DMS53 treated with DMSO at 0.1 percent for 48 hours (cell line): ENCODE data around the gene IPP.
A peak's percentile ranks its signal among the peaks of the same experiment; 100 is the strongest.
"Not testable (repeated sequence)": the region's sequence is repeated elsewhere in the genome, so short reads cannot be mapped to it uniquely, and the experiment has no call there.

ENCODE experiments used
- DNase-seq: peaks from one replicate; lab custom pipeline; 2025; ENCODE audit not compliant: unreplicated experiment; lab: John Stamatoyannopoulos, UW

Gene IPP

DNA sequence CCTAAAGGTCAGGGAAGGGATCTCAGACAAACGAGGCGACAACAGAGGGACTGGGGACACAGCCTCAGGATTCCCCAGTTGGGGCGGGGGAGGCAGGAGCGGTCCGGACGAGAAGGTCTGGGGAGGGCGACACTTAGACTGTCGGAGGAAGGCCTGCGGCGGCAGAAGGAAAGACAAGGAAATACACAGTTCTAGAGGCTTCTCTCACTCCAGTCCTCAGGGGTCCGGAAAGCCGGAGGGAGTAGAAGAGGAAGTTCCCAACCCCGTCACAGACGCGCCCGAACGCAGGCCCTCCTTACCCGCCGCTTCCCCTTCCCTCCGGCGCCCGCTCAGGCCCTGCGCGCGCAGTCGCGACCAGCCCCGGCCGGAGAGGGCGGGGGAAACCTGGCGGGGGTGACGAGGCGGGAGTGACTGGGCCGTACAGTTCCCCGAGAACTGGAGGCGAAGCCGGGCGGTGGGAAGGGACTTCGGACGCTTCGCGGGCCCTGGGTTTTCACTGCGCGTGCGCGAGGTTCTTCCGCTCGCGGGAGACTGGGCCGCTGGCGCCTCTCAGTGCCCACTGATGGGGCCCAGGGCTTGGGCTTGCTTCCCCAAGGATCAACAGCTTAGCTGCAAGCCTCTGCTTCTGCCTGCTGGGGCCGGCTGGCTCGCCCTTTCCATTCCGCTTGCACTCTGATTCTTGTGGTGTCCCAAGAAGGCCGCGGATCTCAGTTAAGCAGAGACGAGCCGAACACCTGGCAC lies at the start of gene IPP:
Gene IPP, minus strand, starts transcription at position 356 of the 741 bp plus-strand sequence. CDS start 4,242 bp downstream, outside the sequence.
- peak; percentile 98 for DNase-seq

DNA sequence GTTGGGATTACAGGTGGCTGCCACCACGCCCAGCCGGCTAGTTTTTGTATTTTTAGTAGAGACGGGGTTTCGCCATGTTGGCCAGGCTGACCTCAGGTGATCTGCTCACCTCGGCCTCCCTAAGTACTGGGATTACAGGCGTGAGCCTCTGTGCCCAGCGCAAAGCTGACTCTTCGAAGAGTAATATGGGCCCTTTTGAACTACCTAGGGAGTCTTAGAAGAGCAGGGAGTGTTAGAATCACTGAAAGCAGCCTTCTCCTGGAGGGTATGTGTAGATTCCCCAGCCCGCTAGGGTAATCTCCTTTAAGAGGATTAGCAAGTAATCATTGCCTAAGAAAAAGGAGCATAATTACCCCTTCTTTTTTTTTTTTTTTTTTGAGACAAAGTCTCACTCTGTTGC lies 46.5 kb upstream of the IPP start:
- DNase-seq = no peak

DNA sequence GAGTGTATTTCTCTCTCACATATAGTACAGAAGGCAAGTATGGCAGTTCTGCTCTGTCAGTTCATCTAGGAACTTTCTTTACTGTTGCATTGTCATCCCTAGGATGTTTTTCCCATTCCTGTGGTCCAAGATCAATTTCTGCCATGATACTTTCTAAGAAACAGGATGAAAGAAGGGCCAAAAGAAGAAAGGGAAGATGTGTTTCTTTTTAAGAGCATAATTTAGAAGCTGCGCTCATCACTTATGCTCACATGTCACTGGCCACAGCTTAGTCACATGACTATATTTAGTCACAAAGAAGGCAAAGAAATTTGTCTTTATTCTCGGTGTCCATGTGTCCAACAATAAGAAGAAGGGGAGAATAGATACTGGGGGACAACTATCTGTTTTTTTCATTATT lies 45.9 kb upstream of the IPP start:
- DNase-seq = no peak

DNA sequence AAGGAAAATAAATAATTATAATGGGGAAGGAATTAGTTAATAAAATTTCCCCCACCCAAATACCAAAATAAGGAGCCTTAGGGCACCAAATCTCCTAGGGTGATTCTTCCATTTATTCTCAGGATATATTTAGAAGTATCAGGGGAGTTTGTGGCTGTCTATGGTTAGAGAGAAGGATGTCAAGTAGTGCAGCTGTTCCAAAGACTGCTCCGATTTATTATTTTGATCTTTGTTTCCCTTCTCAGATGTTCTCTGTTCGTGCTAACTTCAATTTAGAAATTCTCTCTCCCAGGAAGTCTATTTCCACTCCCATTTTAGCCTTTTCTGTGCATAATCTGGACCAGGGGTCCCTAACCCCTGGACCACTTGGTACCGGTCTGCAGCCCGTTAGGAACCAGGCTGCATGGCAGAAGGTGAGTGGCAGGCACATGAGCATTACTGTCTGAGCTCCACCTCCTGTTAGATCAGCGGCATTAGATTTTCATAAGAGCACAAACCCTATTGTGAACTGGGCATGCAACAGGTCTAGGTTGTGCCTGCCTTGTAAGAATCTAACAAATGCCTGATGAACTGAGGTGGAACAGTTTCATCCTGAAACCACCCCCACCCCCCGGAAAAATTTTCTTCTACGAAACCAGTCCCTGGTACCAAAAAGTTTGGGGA lies 43.6 kb upstream of the IPP start:
- DNase-seq = no peak

DNA sequence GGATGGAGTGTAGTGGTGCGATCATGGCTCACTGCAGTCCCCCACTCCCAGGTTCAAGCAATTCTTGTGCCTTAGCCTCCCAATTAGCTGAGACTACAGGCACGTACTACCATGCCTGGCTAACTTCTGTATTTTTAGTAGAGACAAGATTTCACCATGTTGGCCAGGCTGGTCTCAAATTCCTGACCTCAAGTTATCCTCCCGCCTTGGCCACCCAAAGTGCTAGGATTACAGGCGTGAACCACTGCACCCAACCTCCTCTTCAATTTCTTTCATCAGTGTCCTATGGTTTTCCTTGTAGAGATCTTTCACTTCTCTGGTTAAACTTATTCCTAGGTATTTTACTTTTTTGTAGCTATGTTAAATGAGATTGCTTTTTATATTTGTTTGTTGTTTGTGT lies 42.3 kb upstream of the IPP start:
- no peak for DNase-seq

DNA sequence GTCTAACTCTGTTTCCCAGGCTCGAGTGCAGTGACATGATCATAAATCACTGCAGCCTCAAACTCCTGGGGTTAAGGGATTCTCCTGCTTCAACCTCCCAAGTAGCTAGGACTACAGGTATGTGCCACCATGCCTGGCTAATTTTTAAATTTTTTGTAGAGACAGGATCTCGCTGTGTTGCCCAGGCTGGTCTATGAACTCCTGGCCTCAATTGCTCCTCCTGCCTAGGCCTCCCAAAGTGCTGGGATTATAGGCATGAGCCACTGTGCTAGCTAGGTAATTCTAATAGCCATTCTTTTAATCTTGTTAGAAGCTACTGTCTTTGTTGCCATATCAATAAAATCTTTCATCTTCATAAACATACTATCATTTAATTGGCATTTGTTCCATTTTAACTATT lies 39.1 kb upstream of the IPP start:
- DNase-seq = no peak

DNA sequence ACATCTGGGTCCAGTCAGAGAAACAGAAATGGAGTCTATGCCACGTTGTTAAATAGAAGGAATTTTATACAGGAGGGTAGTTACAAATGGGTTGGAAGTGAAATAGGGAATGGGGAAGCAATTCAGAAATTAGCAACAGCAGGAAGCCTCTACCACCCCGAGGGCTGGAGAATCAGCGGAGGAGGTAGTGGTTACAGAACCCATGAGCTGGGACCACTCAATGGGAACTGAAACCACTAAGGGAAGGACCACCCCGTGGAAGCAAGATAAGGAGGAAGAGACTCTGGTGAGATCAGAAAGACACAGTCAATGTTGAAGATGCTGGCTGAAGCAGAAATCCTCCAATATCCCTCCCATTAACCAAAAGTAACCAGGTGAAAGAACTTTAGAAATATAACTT lies 37.5 kb upstream of the IPP start:
- DNase-seq = no peak

DNA sequence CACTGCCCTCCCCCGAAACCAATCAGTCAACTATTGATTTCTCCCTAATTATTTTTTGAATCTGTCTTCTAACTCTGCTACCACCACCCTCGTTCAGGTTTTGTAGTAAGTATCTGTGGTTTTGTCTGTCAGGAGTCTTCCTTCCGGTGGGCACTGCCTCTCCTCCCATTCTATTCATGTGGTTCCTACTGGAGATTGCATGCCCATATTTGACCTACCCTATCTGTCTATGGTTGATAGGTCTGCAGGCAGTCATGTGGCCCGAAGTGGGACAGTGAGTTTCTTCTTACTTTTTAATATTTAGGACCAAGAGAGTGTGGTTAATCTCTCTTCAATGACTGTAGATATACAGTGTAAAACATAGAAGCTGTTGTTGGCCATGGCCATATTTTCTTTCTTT lies 35.1 kb upstream of the IPP start:
- no peak for DNase-seq

DNA sequence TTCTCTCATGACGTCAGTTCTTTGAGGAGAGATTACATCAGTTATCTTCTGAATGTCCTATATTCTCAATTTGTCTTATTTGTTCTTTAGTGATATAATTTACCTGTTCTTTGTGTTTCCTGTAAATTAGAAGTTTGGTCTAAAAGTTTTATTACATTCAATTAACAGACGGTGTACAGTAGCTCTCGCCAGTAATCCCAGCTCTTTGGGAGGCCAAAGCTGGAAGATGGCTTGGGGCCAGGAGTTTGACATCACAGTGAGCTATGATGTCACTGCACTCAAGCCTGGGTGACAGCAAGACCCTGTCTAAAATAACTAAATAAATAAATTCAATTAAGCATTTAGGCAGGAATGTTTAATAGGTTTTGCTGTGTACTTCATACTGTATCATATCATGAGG lies 25.3 kb upstream of the IPP start:
- no peak for DNase-seq

DNA sequence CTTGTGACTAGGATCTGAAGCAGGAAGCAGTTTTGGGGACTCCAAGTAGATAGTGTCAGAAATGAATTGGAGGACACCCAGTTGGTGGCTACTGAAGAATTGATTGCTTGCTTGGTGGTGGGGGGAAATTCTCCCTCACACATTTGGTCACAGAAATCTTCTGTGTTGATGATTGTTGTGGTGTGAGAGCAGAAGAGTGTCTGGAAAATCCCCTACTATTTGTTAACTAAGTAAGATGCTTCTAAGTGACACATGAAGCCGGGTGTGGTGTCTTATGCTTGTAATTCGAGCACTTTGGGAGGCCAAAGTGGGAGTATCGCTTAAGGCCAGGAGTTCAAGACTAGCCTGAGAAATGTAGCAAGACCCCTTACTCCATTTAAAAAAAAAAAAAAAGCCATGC lies 22.5 kb upstream of the IPP start:
- DNase-seq = no peak

DNA sequence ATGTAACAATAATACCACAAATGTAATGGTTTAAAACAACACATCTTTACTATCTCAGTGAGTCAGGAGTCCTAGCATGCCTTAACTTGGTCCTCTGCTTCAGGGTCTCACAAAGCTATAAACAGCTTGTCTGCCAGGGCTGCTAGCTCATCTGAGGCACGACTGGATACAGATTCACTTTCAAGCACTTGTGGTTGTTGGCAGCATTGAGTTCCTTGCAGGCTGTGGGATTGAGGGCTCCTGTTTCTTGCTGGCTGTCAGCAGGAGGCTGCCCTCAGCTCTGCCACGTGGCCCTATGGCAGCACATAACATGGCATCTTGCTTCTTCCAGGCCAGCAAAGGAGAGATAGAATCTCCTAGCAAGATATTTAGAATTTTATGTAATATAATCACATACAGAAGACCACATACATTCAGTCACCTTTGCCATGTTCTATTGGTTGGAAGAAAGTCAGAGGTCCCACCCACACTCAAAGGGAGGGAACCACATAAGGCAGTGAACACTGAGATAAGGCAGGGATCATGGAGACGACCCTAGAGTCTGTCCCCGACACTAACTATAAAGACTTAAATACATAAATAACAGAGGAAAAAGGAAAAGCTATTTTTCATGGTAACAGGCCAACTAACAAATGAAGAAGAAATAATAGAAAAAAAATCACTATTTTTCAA lies 18.9 kb upstream of the IPP start:
- DNase-seq = no peak

DNA sequence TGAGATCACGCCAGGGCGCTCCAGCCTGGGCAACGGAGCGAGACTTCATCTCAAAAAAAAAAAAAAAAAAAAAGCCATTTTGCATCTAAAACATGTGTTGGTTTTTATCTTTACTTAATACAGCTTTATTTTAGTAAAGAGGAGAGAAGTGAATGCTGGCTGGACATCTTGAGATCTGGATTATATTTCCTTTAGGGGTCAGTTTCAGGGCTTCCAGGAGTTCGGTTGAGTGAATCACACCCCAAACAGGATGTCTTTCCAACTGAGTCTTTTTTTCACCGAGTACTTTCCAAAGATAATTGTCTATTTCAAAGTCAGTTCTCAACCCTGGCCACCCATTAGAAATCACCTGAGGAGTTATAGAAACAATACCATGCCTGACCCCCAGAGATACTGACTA lies 16.6 kb upstream of the IPP start:
- DNase-seq = no peak

DNA sequence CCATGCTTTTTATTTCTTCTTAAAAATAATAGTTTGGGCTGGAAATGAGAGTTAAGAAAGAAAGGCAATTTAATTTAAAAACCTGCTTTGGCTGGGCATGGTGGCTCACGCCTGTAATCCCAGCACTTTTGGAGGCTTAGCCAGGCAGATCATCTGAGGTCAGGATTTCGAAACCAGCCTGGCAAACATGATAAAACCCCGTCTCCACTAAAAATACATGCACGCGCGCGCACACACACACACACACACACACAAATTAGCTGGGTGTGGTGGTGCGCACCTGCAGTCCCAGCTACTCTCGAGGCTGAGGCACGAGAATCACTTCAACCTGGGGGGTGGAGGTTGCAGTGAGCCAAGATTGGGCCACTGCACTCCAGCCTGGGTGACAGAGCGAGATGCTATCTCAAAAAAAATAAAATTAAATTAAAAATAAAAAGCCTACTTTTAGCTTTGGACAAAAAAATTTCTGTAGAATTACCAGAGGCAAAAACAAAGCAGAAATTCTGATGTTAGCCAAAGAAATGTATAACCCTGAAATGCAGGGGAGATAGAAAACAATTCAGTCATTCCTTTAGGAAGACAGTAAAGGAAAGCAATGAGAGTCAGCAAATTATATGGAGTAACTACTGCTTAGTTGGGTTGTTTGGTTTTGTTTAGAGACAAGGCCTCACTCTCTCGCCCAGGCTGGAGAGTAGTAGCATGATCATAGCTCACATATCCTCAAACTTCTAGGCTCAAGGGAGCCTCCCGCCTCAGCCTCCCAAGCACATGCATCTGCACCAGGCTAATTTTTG lies 15.7 kb upstream of the IPP start:
- DNase-seq = no peak

DNA sequence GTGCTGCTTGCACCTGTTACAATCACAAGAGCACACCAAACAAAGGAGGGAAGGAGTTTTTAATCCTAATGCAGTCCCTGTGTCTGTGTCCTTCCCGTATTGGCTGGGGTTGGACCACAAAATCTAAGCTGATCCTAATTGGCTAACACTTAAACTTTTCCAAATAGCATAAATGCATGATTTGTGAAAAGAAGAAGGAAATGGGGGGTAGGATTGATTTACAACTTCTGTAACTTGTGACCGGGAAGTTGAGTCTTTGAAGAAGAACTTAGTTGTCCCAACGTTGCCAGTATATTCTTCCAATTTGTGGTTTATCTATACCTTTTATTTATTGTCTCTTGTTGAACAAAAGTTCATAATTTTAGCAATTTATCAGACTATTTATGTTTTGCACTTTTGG lies 11.8 kb upstream of the IPP start:
- DNase-seq = no peak

DNA sequence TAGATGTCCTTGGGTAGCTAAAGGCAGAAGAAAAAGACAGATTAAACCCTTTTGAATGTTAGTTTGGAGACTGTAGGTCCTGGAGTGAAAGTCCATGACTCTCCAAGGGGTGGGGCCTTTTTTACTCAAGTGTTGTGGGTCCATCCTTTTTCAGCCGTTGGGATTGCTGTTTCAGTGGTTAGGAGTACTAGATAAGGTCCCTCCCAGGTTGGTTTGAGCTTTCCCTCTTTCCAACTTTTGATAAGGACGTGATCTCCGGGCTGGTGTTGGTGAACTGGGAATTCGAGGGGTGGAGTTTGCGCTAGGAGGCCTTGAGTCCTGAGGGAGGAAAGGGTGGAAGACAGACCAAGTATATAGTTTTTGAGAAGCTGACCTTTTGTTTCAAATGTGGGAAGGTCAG lies 5.2 kb upstream of the IPP start:
- no peak for DNase-seq

DNA sequence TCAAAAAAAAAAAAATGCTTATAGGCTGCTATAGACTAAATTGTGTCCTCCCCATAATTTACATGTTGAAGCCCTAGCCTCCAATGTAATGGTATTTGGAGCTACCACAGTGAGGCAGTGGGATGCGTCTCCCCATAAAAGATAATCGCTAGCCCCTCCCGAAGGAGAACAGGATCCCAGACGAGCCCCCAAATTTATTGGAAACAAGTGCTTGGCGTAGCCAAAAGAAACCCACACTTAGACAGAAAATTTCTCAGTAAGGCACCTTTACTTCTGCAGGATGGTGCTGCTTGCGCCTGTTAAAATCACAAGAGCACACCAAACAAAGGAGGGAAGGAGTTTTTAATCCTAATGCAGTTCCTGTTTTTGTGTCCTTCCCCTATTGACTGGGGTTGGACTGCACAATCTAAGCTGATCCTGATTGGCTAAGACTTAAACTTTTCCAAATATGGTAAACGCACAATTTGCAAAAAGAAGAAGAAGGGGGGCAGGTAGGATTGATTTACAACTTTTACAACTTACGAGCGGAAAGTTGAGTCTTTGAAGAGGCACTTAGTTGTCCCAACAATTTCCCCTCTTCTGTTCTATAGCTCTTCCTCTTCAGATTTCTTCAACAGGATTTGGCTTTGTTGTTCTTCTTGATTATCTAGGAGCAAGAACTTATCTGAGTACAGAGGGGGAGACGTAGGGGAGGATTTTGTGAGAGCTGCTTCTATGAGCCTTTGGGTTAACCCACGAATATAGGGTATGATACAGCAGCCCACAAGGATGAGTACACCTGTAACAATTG lies 3.0 kb upstream of the IPP start:
- no peak for DNase-seq

DNA sequence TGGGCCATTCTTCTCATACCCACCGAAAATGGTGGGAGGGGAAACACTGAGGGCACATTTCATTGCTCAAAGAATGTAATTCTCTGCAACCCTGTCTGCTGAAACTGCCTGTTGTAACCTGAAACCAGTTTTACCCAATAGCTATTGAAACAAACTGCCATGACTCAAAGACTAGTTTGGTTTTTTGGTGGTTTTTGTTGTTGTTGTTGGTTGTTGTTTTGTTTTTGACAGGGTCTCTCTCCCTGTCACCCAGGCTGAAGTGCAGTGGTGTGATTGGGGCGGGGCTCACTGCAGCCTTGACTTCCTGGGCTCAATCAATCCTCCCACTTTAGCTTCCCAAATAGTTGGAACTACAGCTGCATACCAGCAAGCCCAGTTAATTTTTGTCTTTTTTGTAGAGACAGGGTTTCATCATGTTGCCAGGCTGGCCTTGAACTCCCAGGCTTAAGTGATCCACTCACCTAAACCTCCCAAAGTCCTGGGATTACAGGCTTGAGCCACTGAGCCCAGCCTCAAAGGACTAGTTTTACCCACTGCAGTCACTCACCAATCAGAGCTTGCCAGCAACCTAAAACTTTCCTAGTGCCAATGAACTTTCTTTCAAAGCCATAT lies 2.1 kb upstream of the IPP start:
- no peak for DNase-seq

DNA sequence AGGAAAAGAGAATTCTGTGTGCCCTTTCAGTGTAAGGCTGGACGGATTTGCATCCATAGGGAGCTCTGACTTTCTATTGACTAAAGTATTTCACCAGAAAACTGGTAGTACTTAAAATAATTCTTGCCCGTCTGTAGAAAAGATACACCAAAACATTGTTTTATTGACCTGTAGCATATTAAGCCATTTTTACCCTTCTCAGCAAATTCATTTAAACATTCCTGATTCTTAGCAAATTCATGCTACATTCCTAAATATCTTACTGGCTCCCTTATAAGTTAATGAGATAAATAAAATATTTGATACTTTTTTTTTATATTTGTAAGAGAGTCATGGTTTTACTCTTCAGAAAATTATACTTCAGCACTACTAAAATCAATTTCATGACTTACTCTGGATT lies 1.6 kb upstream of the IPP start:
- DNase-seq = no peak

DNA sequence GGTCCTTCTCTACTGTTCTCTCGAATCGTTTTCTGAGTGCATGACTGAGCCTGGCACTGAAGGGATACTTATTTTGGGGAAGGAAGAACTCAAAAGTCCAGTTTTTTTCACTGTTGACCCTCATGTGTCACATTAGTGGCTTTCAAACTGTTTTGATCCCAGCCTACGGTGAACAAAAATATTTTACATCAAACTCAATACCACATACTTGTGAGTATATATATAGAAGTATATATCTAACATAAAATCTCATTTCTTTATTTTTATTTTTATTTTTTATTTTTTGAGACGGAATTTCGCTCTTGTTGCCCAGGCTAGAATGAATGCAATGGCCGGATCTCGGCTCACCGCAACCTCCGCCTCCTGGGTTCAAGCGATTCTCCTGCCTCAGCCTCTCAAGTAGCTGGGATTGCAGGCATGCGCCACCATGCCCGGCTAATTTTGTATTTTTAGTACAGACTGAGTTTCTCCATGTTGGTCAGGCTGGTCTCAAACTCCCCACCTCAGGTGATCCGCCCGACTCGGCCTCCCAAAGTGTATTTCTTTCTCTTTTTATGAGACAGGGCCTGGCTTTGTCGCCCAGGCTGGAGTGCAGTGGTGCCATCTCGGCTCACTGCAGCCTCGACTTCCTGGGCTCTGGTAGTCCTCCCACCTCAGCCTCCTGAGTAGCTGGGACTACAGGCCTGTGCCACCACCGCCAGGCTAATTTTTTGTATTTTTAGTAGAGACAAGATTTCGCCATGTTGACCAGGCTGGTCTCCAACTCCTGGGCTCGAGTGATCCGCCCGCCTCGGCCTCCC lies 786 bp upstream of the IPP start:
- not testable (repeated sequence) for DNase-seq

DNA sequence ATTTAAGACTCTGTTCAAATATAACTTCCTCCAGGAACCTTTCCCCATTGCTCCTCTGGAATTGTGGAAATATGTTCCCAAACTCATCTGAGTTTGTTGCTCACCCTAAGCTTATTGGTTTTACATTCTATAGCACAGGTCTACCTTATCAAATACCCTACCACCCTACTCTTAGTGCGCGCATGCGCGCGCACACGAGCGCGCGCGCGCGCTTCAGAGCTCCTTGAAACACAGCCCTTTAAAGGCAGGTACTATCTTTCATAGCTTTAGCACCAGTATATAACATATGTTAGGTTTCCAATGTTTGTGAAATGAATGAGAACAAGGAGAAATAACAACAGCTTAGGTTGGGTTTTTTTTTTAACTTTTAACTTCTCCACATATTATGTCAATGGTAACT lies 3.5 kb downstream of the IPP start:
- DNase-seq = no peak
